Adipocyte (in vitro differentiated cells): ENCODE data around the gene EGR2.
A peak's percentile ranks its signal among the peaks of the same experiment; 100 is the strongest.

Experiments
- DNase-seq: peaks from one replicate; pipeline ENCODE4 v3.0.0-alpha.2; 2015; ENCODE audit warnings: low read depth
- H3K27me3 ChIP-seq: replicated peaks from 2 replicates; pipeline ENCODE4 v1.7.0; 2013; ENCODE audit warnings: mild to moderate bottlenecking, low read length, moderate library complexity; ENCODE audit not compliant: control insufficient read depth, insufficient read depth
- H3K36me3 ChIP-seq: 2 replicates; pipeline ENCODE4 v1.7.0; 2013; ENCODE audit warnings: low read length, mild to moderate bottlenecking, moderate library complexity; ENCODE audit not compliant: control insufficient read depth, insufficient read depth, severe bottlenecking
- H3K4me1 ChIP-seq: 2 replicates; pipeline ENCODE4 v1.7.0; 2013; ENCODE audit warnings: mild to moderate bottlenecking, low read length, moderate library complexity; ENCODE audit not compliant: control insufficient read depth, insufficient read depth
- H3K4me3 ChIP-seq: 2 replicates; pipeline ENCODE4 v1.7.0; 2013; ENCODE audit warnings: mild to moderate bottlenecking, low read length, moderate library complexity
- H3K9ac ChIP-seq: 2 replicates; pipeline ENCODE4 v1.7.0; 2013; ENCODE audit warnings: mild to moderate bottlenecking, low read length, moderate library complexity
- H3K9me3 ChIP-seq: 2 replicates; pipeline ENCODE4 v1.7.0; 2013; ENCODE audit warnings: mild to moderate bottlenecking, low read length, moderate library complexity; ENCODE audit not compliant: control insufficient read depth

EGR2 gene

GRCh38 chr10:62817766-62818425 lies 1.7 kb upstream of the EGR2 start:
- Histone ChIP-seq H3K4me3 (peak overlapping the region; percentile 92), H3K9me3 (no peaks in the 10 kb centered on the region), H3K4me1 (peaks cover 22% of the 10 kb centered on the region), H3K9ac (peak overlapping the region; percentile 70), H3K36me3 (no peaks in the 10 kb centered on the region), H3K27me3 (no peaks in the 10 kb centered on the region)
- peak; percentile 90 for DNase-seq

GRCh38 chr10:62817121-62817765 lies 1.1 kb upstream of the EGR2 start:
- Histone ChIP-seq H3K36me3 (no peaks in the 10 kb centered on the region), H3K9ac (peak overlapping the region; percentile 70), H3K27me3 (no peaks in the 10 kb centered on the region), H3K4me1 (peaks cover 22% of the 10 kb centered on the region), H3K4me3 (peak overlapping the region; percentile 92), H3K9me3 (no peaks in the 10 kb centered on the region)
- peak; percentile 70 for DNase-seq

- no peaks in the 10 kb centered on the region for H3K27me3 ChIP-seq
- no peak for DNase-seq
- no peaks in the 10 kb centered on the region for H3K9me3 ChIP-seq
- H3K4me3 ChIP-seq, result peak overlapping the region; percentile 92
- peaks cover 22% of the 10 kb centered on the region for H3K4me1 ChIP-seq
- H3K9ac ChIP-seq, result peak overlapping the region; percentile 70
- no peaks in the 10 kb centered on the region for H3K36me3 ChIP-seq
These were observed 163 bp downstream of the EGR2 start for GRCh38 chr10:62816076-62816330.

GRCh38 chr10:62815381-62816075 lies 638 bp downstream of the EGR2 start:
- Histone ChIP-seq H3K4me1 (peaks cover 22% of the 10 kb centered on the region), H3K36me3 (no peaks in the 10 kb centered on the region), H3K9ac (peak overlapping the region; percentile 70), H3K27me3 (no peaks in the 10 kb centered on the region), H3K9me3 (no peaks in the 10 kb centered on the region), H3K4me3 (peak overlapping the region; percentile 92)
- DNase-seq, result peak; percentile 38

- peak overlapping the region; percentile 70 for H3K9ac ChIP-seq
- peaks cover 24% of the 10 kb centered on the region for H3K4me1 ChIP-seq
- no peaks in the 10 kb centered on the region for H3K9me3 ChIP-seq
- DNase-seq, result peak; percentile 38
- peak overlapping the region; percentile 92 for H3K4me3 ChIP-seq
- no peaks in the 10 kb centered on the region for H3K27me3 ChIP-seq
- H3K36me3 ChIP-seq, result no peaks in the 10 kb centered on the region
These were observed 1.3 kb downstream of the EGR2 start for GRCh38 chr10:62814756-62815380.

GRCh38 chr10:62813981-62814380 lies 2.2 kb downstream of the EGR2 start:
- H3K9me3 ChIP-seq, result no peaks in the 10 kb centered on the region
- no peak overlapping the region for H3K4me3 ChIP-seq
- DNase-seq, result no peak
- no peak overlapping the region for H3K9ac ChIP-seq
- H3K4me1 ChIP-seq, result peaks cover 26% of the 10 kb centered on the region
- H3K27me3 ChIP-seq, result no peaks in the 10 kb centered on the region
- H3K36me3 ChIP-seq, result no peaks in the 10 kb centered on the region

GRCh38 chr10:62813453-62813852 lies 2.7 kb downstream of the EGR2 start:
- H3K9ac ChIP-seq, result no peak overlapping the region
- no peaks in the 10 kb centered on the region for H3K9me3 ChIP-seq
- no peak overlapping the region for H3K4me3 ChIP-seq
- DNase-seq, result no peak
- H3K4me1 ChIP-seq, result peaks cover 25% of the 10 kb centered on the region
- H3K27me3 ChIP-seq, result no peaks in the 10 kb centered on the region
- H3K36me3 ChIP-seq, result no peaks in the 10 kb centered on the region

GRCh38 chr10:62812672-62813439 lies 3.3 kb downstream of the EGR2 start:
- no peaks in the 10 kb centered on the region for H3K9me3 ChIP-seq
- H3K9ac ChIP-seq, result no peak overlapping the region
- H3K4me3 ChIP-seq, result no peak overlapping the region
- H3K27me3 ChIP-seq, result no peaks in the 10 kb centered on the region
- no peaks in the 10 kb centered on the region for H3K36me3 ChIP-seq
- H3K4me1 ChIP-seq, result peaks cover 24% of the 10 kb centered on the region
- DNase-seq, result no peak

GRCh38 chr10:62811159-62811875 lies 4.8 kb downstream of the EGR2 start:
- H3K9me3 ChIP-seq, result no peaks in the 10 kb centered on the region
- H3K9ac ChIP-seq, result no peak overlapping the region
- DNase-seq, result no peak
- no peak overlapping the region for H3K4me3 ChIP-seq
- no peaks in the 10 kb centered on the region for H3K36me3 ChIP-seq
- H3K4me1 ChIP-seq, result peaks cover 36% of the 10 kb centered on the region
- no peaks in the 10 kb centered on the region for H3K27me3 ChIP-seq

- Histone ChIP-seq H3K9ac (no peak overlapping the region), H3K9me3 (no peaks in the 10 kb centered on the region), H3K36me3 (no peaks in the 10 kb centered on the region), H3K27me3 (no peaks in the 10 kb centered on the region), H3K4me1 (peaks cover 32% of the 10 kb centered on the region), H3K4me3 (no peak overlapping the region)
- no peak for DNase-seq
These were observed 5.8 kb downstream of the EGR2 start for GRCh38 chr10:62810156-62810902.
